A673 (cell line): ENCODE measurements around the gene MAPK4. TPM values are rescaled to one million over a fixed set of nuclear protein-coding genes. Genes with fewer than 3 reads are reported as not detected.

Experiments
- total RNA-seq: library from RNA; stranded (reverse); gene quantifications from 2 replicates; pipeline ENCODE4 v1.2.3, GENCODE V29; 2021

Gene MAPK4
- total RNA-seq, 1 experiment from 2014 or later, result 0.62 TPM

Other genes with a start within 250 kb of the MAPK4 start
- 37.3 and 41.8 TPM in 2 replicates for gene SKA1, start 185.0 kb upstream of the MAPK4 start, total RNA-seq